Endothelial cell (in vitro differentiated cells): Measurements from ENCODE around the gene FYB2. TPM values are rescaled to one million over a fixed set of nuclear protein-coding genes. Genes with fewer than 3 reads are reported as not detected.
A peak's percentile ranks its signal among the peaks of the same experiment; 100 is the strongest.

Source experiments
- DNase-seq: peaks from one replicate; pipeline ENCODE4 v3.0.0; 2021; ENCODE audit warnings: low spot score
- H3K27ac Mint-ChIP-seq: one replicate; pipeline ENCODE4 v1.8.0; 2021; ENCODE audit warnings: mixed read lengths, inconsistent platforms; ENCODE audit not compliant: unreplicated experiment
- H3K27me3 Mint-ChIP-seq: one replicate; pipeline ENCODE4 v1.8.0; 2021; ENCODE audit warnings: mild to moderate bottlenecking, moderate library complexity, mixed read lengths, inconsistent platforms; ENCODE audit not compliant: unreplicated experiment
- H3K36me3 Mint-ChIP-seq: one replicate; pipeline ENCODE4 v1.8.0; 2021; ENCODE audit warnings: mild to moderate bottlenecking, low read depth, mixed read lengths, inconsistent platforms; ENCODE audit not compliant: unreplicated experiment
- H3K4me1 Mint-ChIP-seq: one replicate; pipeline ENCODE4 v1.8.0; 2021; ENCODE audit warnings: mild to moderate bottlenecking, mixed read lengths, inconsistent platforms; ENCODE audit not compliant: unreplicated experiment
- H3K4me3 Mint-ChIP-seq: one replicate; pipeline ENCODE4 v1.8.0; 2021; ENCODE audit warnings: mild to moderate bottlenecking, mixed read lengths, inconsistent platforms; ENCODE audit not compliant: unreplicated experiment
- H3K9me3 Mint-ChIP-seq: one replicate; pipeline ENCODE4 v1.8.0; 2021; ENCODE audit warnings: mixed read lengths, inconsistent platforms; ENCODE audit not compliant: unreplicated experiment
- CTCF ChIP-seq: fragments of 200-600 bp; sonication (generic); IDR thresholded peaks from one replicate; pipeline ENCODE4 v1.5.0; 2021; ENCODE audit warnings: antibody characterized with exemption; ENCODE audit not compliant: unreplicated experiment
- total RNA-seq: library from RNA; stranded (reverse); fragmentation: NEBNext Ultra II Directional; extraction: Animal tissue kit (Norgen Biotek cat#: 25700); gene quantifications from one replicate; pipeline ENCODE4 v1.2.1, GENCODE V29; 2021; ENCODE audit not compliant: unreplicated experiment

FYB2 gene
- total RNA-seq, 1 donor from 2014 or later = 0.18 TPM

GRCh38 chr1:56814205-56814604 is 5.0 kb downstream of the FYB2 start:
- H3K36me3 Mint-ChIP-seq = no peaks in the 10 kb centered on the region
- no peak overlapping the region for H3K4me3 Mint-ChIP-seq
- peaks cover 17% of the 10 kb centered on the region for H3K4me1 Mint-ChIP-seq
- no peaks in the 10 kb centered on the region for H3K27me3 Mint-ChIP-seq
- no peak for TF ChIP-seq CTCF
- H3K9me3 Mint-ChIP-seq = no peaks in the 10 kb centered on the region
- DNase-seq = no peak
- no peak overlapping the region for H3K27ac Mint-ChIP-seq

GRCh38 chr1:56811331-56811730 is 7.9 kb downstream of the FYB2 start:
- Mint-ChIP-seq H3K36me3 (no peaks in the 10 kb centered on the region), H3K27me3 (no peaks in the 10 kb centered on the region), H3K27ac (no peak overlapping the region), H3K4me3 (no peak overlapping the region), H3K9me3 (no peaks in the 10 kb centered on the region), H3K4me1 (no peaks in the 10 kb centered on the region)
- no peak for DNase-seq
- no peak for TF ChIP-seq CTCF

- no peaks in the 10 kb centered on the region for H3K36me3 Mint-ChIP-seq
- TF ChIP-seq CTCF = no peak
- H3K27ac Mint-ChIP-seq = no peak overlapping the region
- H3K4me3 Mint-ChIP-seq = no peak overlapping the region
- no peak for DNase-seq
- H3K9me3 Mint-ChIP-seq = no peaks in the 10 kb centered on the region
- H3K27me3 Mint-ChIP-seq = no peaks in the 10 kb centered on the region
- H3K4me1 Mint-ChIP-seq = peaks cover 5% of the 10 kb centered on the region
Measured at GRCh38 chr1:56808410-56808809, 10.8 kb downstream of the FYB2 start.

- no peak for TF ChIP-seq CTCF
- no peaks in the 10 kb centered on the region for H3K36me3 Mint-ChIP-seq
- H3K4me1 Mint-ChIP-seq = peaks cover 5% of the 10 kb centered on the region
- H3K27ac Mint-ChIP-seq = no peak overlapping the region
- no peak for DNase-seq
- no peaks in the 10 kb centered on the region for H3K9me3 Mint-ChIP-seq
- H3K4me3 Mint-ChIP-seq = no peak overlapping the region
- no peaks in the 10 kb centered on the region for H3K27me3 Mint-ChIP-seq
Measured at GRCh38 chr1:56806804-56807203, 12.4 kb downstream of the FYB2 start.

- Mint-ChIP-seq H3K36me3 (no peaks in the 10 kb centered on the region), H3K4me1 (peaks cover 5% of the 10 kb centered on the region), H3K27ac (no peak overlapping the region), H3K27me3 (no peaks in the 10 kb centered on the region), H3K4me3 (no peak overlapping the region), H3K9me3 (no peaks in the 10 kb centered on the region)
- DNase-seq = peak; percentile 60
- TF ChIP-seq CTCF = peak; percentile 45
Measured at GRCh38 chr1:56803561-56804156, 15.5 kb downstream of the FYB2 start.
